ENCODE results near the gene PSORS1C2.

- TF ChIP-seq CTCF (IDR thresholded peaks at IDR 0.05; ENCODE audit: insufficient read depth, low read length, poor library complexity, severe bottlenecking) (no peak), EZH2phosphoT487 (conservative IDR thresholded peaks at IDR 0.05; ENCODE audit: low read length) (no peak)
Measured at GRCh38 chr6:31096215-31096614, 42.7 kb downstream of the PSORS1C2 start.

All from SU-DHL-6 (cell line).